Hippocampal formation (tissue), 2 donors: Measurements from ENCODE around the gene ZNF697.
A peak's percentile ranks its signal among the peaks of the same experiment; 100 is the strongest.
"Not testable (repeated sequence)": the region's sequence is repeated elsewhere in the genome, so short reads cannot be mapped to it uniquely, and the experiment has no call there.

Experiments used
- DNase-seq, 2 donors: peaks; one replicate each; lab custom pipeline; 2025; lab: John Stamatoyannopoulos, UW

The ZNF697 gene

GRCh38 chr1:119647734-119648619 lies at the start of gene ZNF697:
TSS of gene ZNF697 (minus strand) at chr1:119648266. CDS start at chr1:119626100, 22,166 bp downstream.
- peak; percentile 96 to 99 for DNase-seq

- no peak for DNase-seq
These were observed 49.5 kb upstream of the ZNF697 start for GRCh38 chr1:119697598-119697997.

DNA sequence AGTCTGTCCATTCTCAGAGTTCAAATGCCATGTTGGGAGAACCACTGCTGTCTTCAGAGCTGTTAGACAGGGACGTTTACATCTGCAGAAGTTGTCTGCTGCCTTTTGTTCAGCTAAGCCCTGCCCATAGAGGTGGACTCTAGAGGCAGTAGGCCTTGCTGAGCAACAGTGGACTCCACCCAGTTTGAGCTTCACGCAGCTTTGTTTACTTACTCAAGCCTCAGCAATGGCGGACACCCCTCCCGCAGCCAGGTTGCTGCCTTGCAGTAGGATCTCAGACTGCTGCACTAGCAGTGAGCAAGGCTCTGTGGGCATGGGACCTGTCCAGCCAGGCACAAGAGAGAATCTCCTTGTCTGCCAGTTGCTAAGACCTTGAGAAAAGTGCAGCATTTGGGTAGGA lies 48.8 kb upstream of the ZNF697 start:
- not testable (repeated sequence) for DNase-seq

- DNase-seq: no peak
These were observed 41.4 kb upstream of the ZNF697 start for GRCh38 chr1:119689511-119689910.

DNA sequence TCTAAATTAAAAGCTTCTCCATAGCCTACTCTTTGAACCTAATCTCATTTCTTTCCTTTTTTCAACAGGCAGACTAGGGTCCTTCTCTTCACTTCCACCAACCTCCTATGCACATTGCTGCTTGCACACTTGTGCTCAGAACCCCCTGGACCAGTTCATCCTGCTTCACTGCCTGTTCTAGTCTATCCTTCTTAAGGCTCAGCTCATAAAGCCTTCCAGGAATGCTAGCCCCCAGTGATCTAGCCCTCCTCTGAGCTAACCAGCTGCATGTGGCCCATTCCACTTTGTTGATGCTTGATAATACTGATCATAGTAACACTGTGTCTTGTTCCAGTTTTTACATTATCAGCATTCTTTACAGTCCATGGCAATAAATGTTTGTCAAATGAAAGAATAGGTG lies 40.7 kb upstream of the ZNF697 start:
- DNase-seq: no peak

GRCh38 chr1:119687434-119688079 lies 39.5 kb upstream of the ZNF697 start:
- no peak for DNase-seq

- no peak for DNase-seq
These were observed 38.6 kb upstream of the ZNF697 start for GRCh38 chr1:119686661-119687060.

- no peak for DNase-seq
These were observed 35.8 kb upstream of the ZNF697 start for GRCh38 chr1:119683893-119684292.

DNA sequence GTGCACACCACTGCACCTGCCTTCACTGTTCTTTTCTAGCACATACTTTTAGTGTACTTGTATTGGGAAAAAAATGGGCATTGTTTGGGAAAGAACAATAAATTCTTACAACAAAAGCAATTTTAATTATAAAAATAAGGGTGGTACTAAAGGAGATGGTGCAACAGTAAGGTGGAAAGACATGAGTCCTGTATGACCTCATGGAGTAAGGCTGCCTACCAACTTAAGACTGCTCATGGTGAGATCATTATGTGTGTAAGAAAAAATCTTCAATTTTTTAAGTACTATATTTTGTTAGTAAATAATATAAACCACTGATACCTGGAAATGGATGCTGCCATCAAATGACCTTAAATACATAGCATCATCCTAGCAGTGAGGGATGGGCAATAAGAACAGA lies 34.1 kb upstream of the ZNF697 start:
- no peak for DNase-seq

- DNase-seq: no peak
These were observed 33.5 kb upstream of the ZNF697 start for GRCh38 chr1:119681560-119681959.

GRCh38 chr1:119680723-119681122 lies 32.7 kb upstream of the ZNF697 start:
- no peak for DNase-seq

GRCh38 chr1:119680193-119680592 lies 32.1 kb upstream of the ZNF697 start:
- no peak for DNase-seq

DNA sequence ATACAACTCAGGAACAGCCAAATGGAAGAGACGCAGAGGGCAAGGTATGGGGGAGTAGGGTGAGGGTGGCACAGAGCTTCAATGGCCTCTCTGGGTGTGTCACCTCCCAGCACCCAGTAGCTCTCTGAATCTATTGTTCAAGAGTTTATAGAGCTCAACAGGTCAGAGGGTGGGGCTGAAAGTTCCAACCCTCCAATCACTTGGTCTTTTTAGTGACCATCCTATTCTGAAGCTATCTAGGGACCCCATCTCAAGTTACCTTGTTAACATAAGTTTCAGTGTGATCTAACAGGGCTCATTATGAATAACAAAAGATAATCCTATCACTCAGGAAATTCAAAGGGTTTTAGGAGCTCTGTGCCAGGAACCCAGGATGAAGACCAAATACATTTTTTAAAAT lies 31.2 kb upstream of the ZNF697 start:
- DNase-seq: no peak

GRCh38 chr1:119676571-119677206 lies 28.6 kb upstream of the ZNF697 start:
- no peak for DNase-seq

DNA sequence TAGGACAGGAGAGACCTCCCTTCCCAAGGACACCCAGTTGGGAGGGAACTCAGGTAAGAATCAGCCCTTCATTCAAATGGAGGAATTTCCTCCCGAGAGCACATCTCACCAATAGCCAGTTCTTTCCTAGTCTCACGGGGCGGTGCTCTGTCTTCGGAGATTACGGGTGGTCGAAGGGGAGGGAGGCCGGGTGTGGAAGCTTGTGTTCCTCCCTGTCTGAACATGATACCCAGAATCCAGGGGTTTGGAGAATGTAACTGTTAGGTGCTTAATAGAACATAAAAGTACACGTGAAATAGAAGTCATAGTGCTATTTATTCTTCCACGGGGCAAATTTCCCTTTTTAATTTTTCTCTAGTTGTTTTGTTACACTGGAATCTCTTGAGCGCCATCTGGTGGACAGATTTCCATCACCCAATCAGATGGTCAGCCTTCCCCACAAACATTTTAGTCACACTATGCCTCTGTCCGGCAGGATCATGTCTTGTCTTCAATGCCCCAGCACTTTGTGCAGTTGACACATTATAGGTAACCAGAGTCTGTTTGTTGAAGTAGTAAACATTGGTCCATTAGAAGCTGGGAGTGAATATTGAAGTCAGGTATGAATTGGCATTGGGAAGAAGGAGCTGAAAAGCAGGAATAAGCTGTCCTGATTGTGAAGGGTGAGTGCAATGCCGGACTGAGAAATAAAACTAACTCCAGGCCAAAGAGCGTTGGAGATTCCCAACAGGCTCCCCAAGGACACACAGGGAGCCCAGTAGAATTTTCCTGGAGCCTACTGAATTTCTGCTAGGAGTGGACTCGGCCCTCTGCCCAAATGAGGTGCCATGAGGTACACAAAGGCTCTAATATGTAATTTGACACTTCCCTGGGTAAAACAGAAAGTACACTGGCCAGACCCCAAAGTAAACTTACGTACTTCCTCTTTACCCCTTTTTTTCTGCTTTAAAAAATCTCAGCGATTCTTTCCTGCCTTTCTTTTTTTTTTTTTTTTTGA lies 27.6 kb upstream of the ZNF697 start:
- DNase-seq: peak; percentile 68 to 81

DNA sequence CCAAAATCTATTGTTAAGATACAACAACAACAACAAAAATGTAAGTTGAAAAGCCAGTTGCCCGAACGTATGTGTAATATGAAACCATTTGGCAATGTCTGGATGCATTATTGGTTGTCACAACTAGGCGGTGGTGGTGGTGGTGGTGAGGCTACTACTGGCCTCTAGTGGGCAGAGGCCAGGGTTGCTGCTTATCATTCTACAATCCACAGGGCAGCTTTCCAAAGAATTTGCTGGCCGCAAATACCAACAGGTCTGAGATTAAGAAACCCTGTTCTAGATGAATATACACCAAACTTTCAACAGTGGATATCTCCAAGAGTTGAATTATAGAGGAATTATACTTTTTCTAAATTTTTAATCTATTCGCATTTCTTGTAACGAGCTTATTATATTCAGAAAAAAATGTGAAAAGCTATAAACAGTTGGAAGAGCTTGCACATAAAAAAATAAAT lies 26.8 kb upstream of the ZNF697 start:
- DNase-seq: no peak

GRCh38 chr1:119674111-119674526 lies 26.1 kb upstream of the ZNF697 start:
- no peak for DNase-seq

GRCh38 chr1:119673171-119673940 lies 25.3 kb upstream of the ZNF697 start:
- DNase-seq: no peak

DNA sequence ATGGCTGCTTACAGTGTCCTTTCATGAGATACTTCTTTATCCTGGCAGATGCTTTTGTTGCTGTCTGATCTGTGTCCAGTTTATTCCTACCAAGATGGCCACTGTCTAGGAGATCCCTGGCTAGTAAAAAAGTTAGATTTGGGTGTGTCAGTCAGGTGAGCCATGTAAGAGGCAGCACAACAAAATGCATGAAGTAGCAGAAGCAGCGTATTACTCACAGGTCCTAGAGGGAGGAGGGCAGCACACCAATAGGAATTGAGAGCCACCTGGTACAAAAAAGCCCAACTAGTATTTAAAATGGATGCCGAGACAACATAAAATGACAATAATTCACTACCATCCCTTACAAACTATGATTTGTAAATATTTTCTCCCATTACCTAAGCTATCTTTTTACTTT lies 22.8 kb upstream of the ZNF697 start:
- no peak for DNase-seq

GRCh38 chr1:119667173-119667572 lies 19.1 kb upstream of the ZNF697 start:
- no peak for DNase-seq

DNA sequence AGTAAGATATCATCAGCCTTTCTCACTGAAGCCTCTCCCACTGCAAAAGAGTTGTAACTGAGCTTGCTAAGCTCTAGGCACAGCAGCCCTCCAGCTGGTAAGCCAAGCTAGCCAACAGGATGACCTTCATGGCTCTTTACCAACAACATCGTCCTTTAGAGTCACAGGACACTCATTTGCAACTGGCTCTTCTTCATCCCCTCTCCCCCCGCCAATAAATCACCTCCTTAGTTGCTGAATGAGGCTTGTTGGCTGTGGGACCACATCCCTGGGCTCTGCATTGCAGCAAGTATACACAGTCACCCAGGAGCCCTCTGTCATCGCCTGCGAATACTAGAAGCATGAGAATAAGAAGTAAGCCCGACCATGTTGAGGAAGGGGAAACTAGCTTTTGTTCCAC lies 16.0 kb upstream of the ZNF697 start:
- DNase-seq: no peak
